HepG2 (cell line): Measurements from ENCODE around the gene PAIP1.

ENCODE experiments used
- BHLHE40 ChIP-seq: IDR thresholded peaks from 2 replicates; pipeline ENCODE4 v1.6.1; 2011; ENCODE audit warnings: low read length, improper control_type of control experiment
- TAF1 ChIP-seq: sonication (generic); formaldehyde crosslinking; IDR thresholded peaks from 2 replicates; pipeline ENCODE4 v1.4.0; 2020; ENCODE audit warnings: missing genetic modification reagents
- YY1 ChIP-seq: IDR thresholded peaks from 2 replicates; pipeline ENCODE4 v1.6.1; 2011; ENCODE audit warnings: low read length, low read depth, moderate library complexity, mild to moderate bottlenecking; ENCODE audit not compliant: insufficient read depth, insufficient replicate concordance

- TF ChIP-seq YY1 (no peak), TAF1 (no peak), BHLHE40 (no peak)
Measured at GRCh38 chr5:43533646-43534045, 23.2 kb downstream of the PAIP1 start.
